HUDEP-2 (cell line): ENCODE results near the gene RSRC1.
A peak's percentile ranks its signal among the peaks of the same experiment; 100 is the strongest.

Experiments
- DNase-seq, 76 experiments: peaks; one replicate each; lab custom pipeline; 2025; ENCODE audit not compliant: unreplicated experiment in 76 of 76; lab: John Stamatoyannopoulos, UW

Gene RSRC1

GRCh38 chr3:158563076-158563475 is 453.2 kb downstream of the RSRC1 start:
- DNase-seq, result no peak

DNA sequence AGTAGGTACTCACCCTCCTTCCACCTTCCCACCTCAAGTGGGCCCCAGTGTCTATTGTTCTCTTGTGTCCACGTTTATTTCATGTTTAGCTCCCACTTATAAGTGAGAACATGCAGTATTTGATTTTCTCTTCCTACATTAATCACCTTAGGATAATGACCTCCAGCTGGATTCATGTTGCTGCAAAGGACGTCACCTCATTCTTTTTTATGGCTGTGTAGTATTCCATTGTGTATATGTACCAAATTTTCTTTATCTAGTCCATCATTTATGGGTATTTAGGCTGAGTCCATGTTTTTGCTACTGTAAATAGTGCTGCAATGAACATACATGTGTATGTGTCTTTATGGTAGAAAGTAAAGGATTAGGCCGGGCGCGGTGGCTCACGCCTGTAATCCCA is 455.2 kb downstream of the RSRC1 start:
- no peak for DNase-seq

DNA sequence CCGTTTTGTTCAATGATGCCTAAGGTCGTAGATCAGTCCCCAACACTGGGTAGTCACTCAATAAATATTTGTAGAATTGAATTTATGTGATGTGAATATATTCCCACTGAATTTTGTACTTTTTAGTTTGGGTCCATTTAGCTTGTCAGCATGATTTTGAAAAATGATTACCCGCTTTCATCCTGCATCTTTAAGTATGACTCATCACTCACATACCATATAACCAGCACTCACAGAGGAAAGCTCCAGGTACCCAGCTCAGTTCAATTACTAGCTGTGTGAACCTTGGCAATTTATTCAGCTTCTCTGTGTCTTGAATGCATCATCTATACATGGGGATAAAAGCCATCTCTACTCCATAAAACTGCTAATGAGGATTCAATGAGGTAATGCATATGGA is 458.9 kb downstream of the RSRC1 start:
- no peak for DNase-seq

GRCh38 chr3:158569794-158570193 is 459.9 kb downstream of the RSRC1 start:
- DNase-seq, result peak in 24 of 76 experiments; percentile 1 to 42 (median 8)

DNA sequence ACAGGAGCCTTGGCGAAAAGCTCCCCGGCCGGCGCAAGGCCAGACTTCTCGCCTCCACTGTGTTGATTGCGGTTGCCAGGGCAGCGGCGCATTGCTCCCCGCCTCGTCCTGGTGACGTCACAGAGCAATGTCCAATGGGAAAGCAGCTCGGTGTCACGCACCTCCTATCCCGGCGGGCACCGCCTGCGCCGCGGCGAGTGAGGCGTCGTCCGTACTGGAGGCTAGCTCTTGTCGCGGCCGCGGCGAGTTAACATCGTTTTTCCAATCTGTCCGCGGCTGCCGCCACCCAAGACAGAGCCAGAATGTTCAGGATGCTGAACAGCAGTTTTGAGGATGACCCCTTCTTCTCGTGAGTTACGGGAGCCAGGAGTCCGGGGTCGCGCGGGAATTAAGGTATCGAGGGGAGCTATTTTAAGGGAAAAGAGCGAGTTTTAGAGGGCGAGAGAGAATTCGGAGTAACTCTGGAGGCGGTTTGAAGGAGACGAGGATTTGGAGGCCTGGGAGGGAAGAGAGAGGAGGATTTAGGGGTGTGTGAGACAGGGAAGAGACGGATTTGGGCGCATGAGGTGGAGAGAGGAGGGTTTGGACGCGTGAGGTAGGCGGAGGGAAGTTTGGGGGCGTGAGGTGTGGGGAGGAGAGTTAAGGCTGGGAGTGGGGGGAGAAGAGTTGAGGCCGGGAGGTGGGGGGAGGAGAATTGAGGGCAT is 461.3 kb downstream of the RSRC1 start, which contains the start of gene MLF1:
TSS of gene MLF1 (plus strand) at position 196 of the 704 bp plus-strand sequence. CDS start at position 303, 107 bp downstream.
- peak; percentile 7 to 97 (median 90) for DNase-seq

GRCh38 chr3:158571969-158572765 is 462.3 kb downstream of the RSRC1 start:
- no peak for DNase-seq

DNA sequence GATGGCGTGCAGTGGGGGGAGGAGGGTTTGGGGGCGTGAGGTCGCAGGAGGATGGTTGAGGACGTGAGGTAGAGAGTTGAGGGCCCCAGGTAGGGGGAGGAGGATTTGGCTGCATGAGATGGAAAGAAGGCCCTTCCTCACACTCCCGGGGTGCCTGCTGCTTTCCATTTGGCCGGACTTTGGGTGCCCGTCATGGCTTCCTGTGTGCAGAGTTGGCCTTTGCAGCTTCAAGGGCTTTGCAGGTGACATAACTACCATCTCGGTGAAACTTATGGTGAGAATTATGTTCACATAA is 462.8 kb downstream of the RSRC1 start:
- DNase-seq, result no peak

GRCh38 chr3:158573714-158574113 is 463.8 kb downstream of the RSRC1 start:
- DNase-seq, result peak in 16 of 76 experiments; percentile 1 to 61 (median 16)

DNA sequence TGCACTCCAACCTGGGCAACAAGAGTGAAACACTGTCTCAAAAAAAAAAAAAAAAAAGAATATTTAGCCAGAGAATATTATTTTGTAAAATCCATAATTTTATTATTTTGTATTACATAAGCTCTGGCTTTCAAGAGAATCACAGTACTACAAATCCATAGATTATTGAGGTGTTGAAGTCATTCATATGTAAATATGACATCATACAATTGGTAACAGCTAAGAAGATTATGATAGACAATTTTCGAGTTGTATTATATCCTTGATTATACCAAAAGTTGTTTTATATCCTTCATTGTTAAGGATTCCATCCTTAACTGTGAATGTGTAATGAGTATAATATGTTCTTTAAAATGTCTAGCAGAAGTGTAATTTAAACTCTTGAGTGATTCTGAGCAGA is 464.8 kb downstream of the RSRC1 start:
- DNase-seq, result no peak

- no peak for DNase-seq
These were observed 480.3 kb downstream of the RSRC1 start for GRCh38 chr3:158590223-158590622.
